ENCODE measurements around the gene CEACAM5. TPM values are rescaled to one million over a fixed set of nuclear protein-coding genes. Genes with fewer than 3 reads are reported as not detected.

The CEACAM5 gene
- 1.6 to 2.0 TPM (median 1.9 TPM) in 5 replicates for total RNA-seq (2022; extraction: Qiagen RNA extraction; ENCODE audit: low read depth)

GRCh38 chr19:41708481-41708880 lies at the start of gene CEACAM5:
Gene CEACAM5, plus strand, starts transcription at chr19:41708626. Its CDS starts 106 bp downstream, at chr19:41708732.

GRCh38 chr19:41688098-41688497 lies 20.3 kb upstream of the CEACAM5 start, which contains the start of gene CEACAM7:
Gene CEACAM7, minus strand, starts transcription at chr19:41688270. Its CDS starts 105 bp downstream, at chr19:41688165.

GRCh38 chr19:41755328-41755913 lies 47.0 kb downstream of the CEACAM5 start, which contains the start of gene CEACAM6:
Gene CEACAM6, plus strand, starts transcription at chr19:41755530. Its CDS starts 109 bp downstream, at chr19:41755639.

Other genes with a start within 250 kb of the CEACAM5 start
- not detected in 5 replicates for gene CEACAM21, start 132.5 kb upstream of the CEACAM5 start, total RNA-seq (2022; extraction: Qiagen RNA extraction; ENCODE audit: low read depth)
- not detected in 5 replicates for gene CEACAM4, start 81.6 kb upstream of the CEACAM5 start, total RNA-seq (2022; extraction: Qiagen RNA extraction; ENCODE audit: low read depth)
- not detected in 5 replicates for gene CEACAM7, start 20.4 kb upstream of the CEACAM5 start, total RNA-seq (2022; extraction: Qiagen RNA extraction; ENCODE audit: low read depth)
- 17.4 to 23.4 TPM (median 20.5 TPM) in 5 replicates for gene CEACAM6, start 46.9 kb downstream of the CEACAM5 start, total RNA-seq (2022; extraction: Qiagen RNA extraction; ENCODE audit: low read depth)
- gene CEACAM3, start 88.0 kb downstream of the CEACAM5 start, total RNA-seq (2022; extraction: Qiagen RNA extraction; ENCODE audit: low read depth): not detected in 5 replicates
- not detected in 5 replicates for gene LYPD4, start 136.1 kb downstream of the CEACAM5 start, total RNA-seq (2022; extraction: Qiagen RNA extraction; ENCODE audit: low read depth)
- gene DMRTC2, start 136.4 kb downstream of the CEACAM5 start, total RNA-seq (2022; extraction: Qiagen RNA extraction; ENCODE audit: low read depth): not detected in 5 replicates
- gene RPS19, start 151.6 kb downstream of the CEACAM5 start, total RNA-seq (2022; extraction: Qiagen RNA extraction; ENCODE audit: low read depth): 8,029 to 10,205 TPM (median 9,294 TPM) in 5 replicates
- 0.51 to 1.4 TPM (median 0.67 TPM) in 5 replicates for gene CD79A, start 168.7 kb downstream of the CEACAM5 start, total RNA-seq (2022; extraction: Qiagen RNA extraction; ENCODE audit: low read depth)
- 57.0 to 141 TPM (median 106 TPM) in 5 replicates for gene ARHGEF1, start 174.6 kb downstream of the CEACAM5 start, total RNA-seq (2022; extraction: Qiagen RNA extraction; ENCODE audit: low read depth)
- gene ERFL, start 219.8 kb downstream of the CEACAM5 start, total RNA-seq (2022; extraction: Qiagen RNA extraction; ENCODE audit: low read depth): 0.16 to 0.40 TPM (median 0.25 TPM) in 5 replicates

Measured in A549 treated with ZK216348 at 1 μM for 4 hours (cell line).